Measurements from ENCODE around the gene CST11.

The CST11 gene

GRCh38 chr20:23453549-23454543, 1.2 kb upstream of the CST11 start:
- DNase-seq (ENCODE audit: low spot score) = no peak

GRCh38 chr20:23451956-23452487, 654 bp downstream of the CST11 start:
- DNase-seq (ENCODE audit: low spot score) = no peak

GRCh38 chr20:23450877-23451276, 1.8 kb downstream of the CST11 start:
- no peak for DNase-seq (ENCODE audit: low spot score)

GRCh38 chr20:23449421-23449820, 3.3 kb downstream of the CST11 start:
- DNase-seq (ENCODE audit: low spot score) = no peak

GRCh38 chr20:23448167-23448566, 4.5 kb downstream of the CST11 start:
- no peak for DNase-seq (ENCODE audit: low spot score)

GRCh38 chr20:23446505-23446904, 6.2 kb downstream of the CST11 start:
- peak; percentile 57 for DNase-seq (ENCODE audit: low spot score)

- DNase-seq (ENCODE audit: low spot score) = no peak
Observed at GRCh38 chr20:23445596-23446217, 7.0 kb downstream of the CST11 start.

- DNase-seq (ENCODE audit: low spot score) = no peak
Observed at GRCh38 chr20:23444859-23445258, 7.8 kb downstream of the CST11 start.

- no peak for DNase-seq (ENCODE audit: low spot score)
Observed at GRCh38 chr20:23442436-23442835, 10.2 kb downstream of the CST11 start.

GRCh38 chr20:23441850-23442313, 10.8 kb downstream of the CST11 start:
- peak; percentile 48 for DNase-seq (ENCODE audit: low spot score)

GRCh38 chr20:23440004-23440403, 12.7 kb downstream of the CST11 start:
- no peak for DNase-seq (ENCODE audit: low spot score)

GRCh38 chr20:23438661-23439060, 14.0 kb downstream of the CST11 start:
- no peak for DNase-seq (ENCODE audit: low spot score)

GRCh38 chr20:23437126-23437899, 15.4 kb downstream of the CST11 start:
- no peak for DNase-seq (ENCODE audit: low spot score)

- no peak for DNase-seq (ENCODE audit: low spot score)
Observed at GRCh38 chr20:23436681-23437080, 16.0 kb downstream of the CST11 start.

GRCh38 chr20:23435626-23436539, 16.8 kb downstream of the CST11 start:
- DNase-seq (ENCODE audit: low spot score) = no peak

GRCh38 chr20:23434521-23435313, 18.0 kb downstream of the CST11 start:
- DNase-seq (ENCODE audit: low spot score) = no peak

- no peak for DNase-seq (ENCODE audit: low spot score)
Observed at GRCh38 chr20:23433628-23434027, 19.0 kb downstream of the CST11 start.

GRCh38 chr20:23425129-23425528, 27.5 kb downstream of the CST11 start:
- no peak for DNase-seq (ENCODE audit: low spot score)

- peak; percentile 94 for DNase-seq (ENCODE audit: low spot score)
Observed at GRCh38 chr20:23420943-23421931, 31.4 kb downstream of the CST11 start, which contains the start of gene NAPB. NAPB (minus strand) TSS chr20:23421488; CDS start chr20:23421402, 86 bp downstream.
